Esophagus mucosa (tissue), 1 donor: ENCODE measurements around the gene TMEM45A. TPM values are rescaled to one million over a fixed set of nuclear protein-coding genes. Genes with fewer than 3 reads are reported as not detected.

ENCODE experiments used
- ATAC-seq: fragments of 200-7000 bp; cut with Tn5 transposase; one replicate; pipeline ENCODE4 v1.9.1; 2020
- total RNA-seq: library from RNA; stranded (reverse); gene quantifications from one replicate; pipeline ENCODE4 v1.2.4, GENCODE V29; 2023
- donor health status: DM: yes; HTN: yes; CAD: no.

Gene TMEM45A
- total RNA-seq, 1 donor from 2014 or later, result 13.6 TPM

GRCh38 chr3:100536093-100536492 lies 43.7 kb downstream of the TMEM45A start:
- peak; percentile 43 for ATAC-seq

- ATAC-seq, result peak; percentile 83
These were observed 45.4 kb downstream of the TMEM45A start for GRCh38 chr3:100537646-100538338.

GRCh38 chr3:100538339-100538706 lies 45.9 kb downstream of the TMEM45A start:
- no peak for ATAC-seq

GRCh38 chr3:100540791-100541334 lies 48.4 kb downstream of the TMEM45A start:
- no peak for ATAC-seq

GRCh38 chr3:100541428-100541827 lies 49.0 kb downstream of the TMEM45A start:
- peak; percentile 46 for ATAC-seq

GRCh38 chr3:100545371-100545770 lies 53.0 kb downstream of the TMEM45A start:
- ATAC-seq, result peak; percentile 8

GRCh38 chr3:100546020-100546744 lies 53.8 kb downstream of the TMEM45A start:
- ATAC-seq, result no peak

- peak; percentile 84 for ATAC-seq
These were observed 55.6 kb downstream of the TMEM45A start for GRCh38 chr3:100548053-100548452.

GRCh38 chr3:100553618-100554372 lies 61.4 kb downstream of the TMEM45A start:
- no peak for ATAC-seq

- no peak for ATAC-seq
These were observed 61.9 kb downstream of the TMEM45A start for GRCh38 chr3:100554373-100554676.

GRCh38 chr3:100556673-100557310 lies 64.4 kb downstream of the TMEM45A start:
- peak; percentile 71 for ATAC-seq

GRCh38 chr3:100558233-100558632 lies 65.8 kb downstream of the TMEM45A start:
- no peak for ATAC-seq

- no peak for ATAC-seq
These were observed 68.0 kb downstream of the TMEM45A start for GRCh38 chr3:100560426-100560825.

- peak; percentile 54 for ATAC-seq
These were observed 69.2 kb downstream of the TMEM45A start for GRCh38 chr3:100561459-100562158.

- ATAC-seq, result peak; percentile 82
These were observed 69.9 kb downstream of the TMEM45A start for GRCh38 chr3:100562224-100562857.

GRCh38 chr3:100563228-100563627 lies 70.8 kb downstream of the TMEM45A start:
- no peak for ATAC-seq

- ATAC-seq, result peak; percentile 34
These were observed 71.3 kb downstream of the TMEM45A start for GRCh38 chr3:100563652-100564211.

GRCh38 chr3:100570811-100571210 lies 78.4 kb downstream of the TMEM45A start:
- no peak for ATAC-seq

- ATAC-seq, result no peak
These were observed 82.1 kb downstream of the TMEM45A start for GRCh38 chr3:100574536-100574935.

- ATAC-seq, result no peak
These were observed 83.3 kb downstream of the TMEM45A start for GRCh38 chr3:100575704-100576103.

GRCh38 chr3:100577382-100578008 lies 85.1 kb downstream of the TMEM45A start:
- ATAC-seq, result no peak
